ENCODE data around the gene OPTN.
"Not testable (repeated sequence)": the region's sequence is repeated elsewhere in the genome, so short reads cannot be mapped to it uniquely, and the experiment has no call there.

The OPTN gene

GRCh38 chr10:13074563-13075451 lies 25.2 kb upstream of the OPTN start:
- in situ Hi-C loops (cut with HindIII; ENCODE audit: low pct_unique_long_range_greater_than_20kb, low sequenced_read_pairs), result no loop called here
- peak; percentile 78 to 80 for DNase-seq (ENCODE audit: low read depth in 1 of 2, low spot score in 1 of 2)
- no peak for TF ChIP-seq JUND (IDR thresholded peaks at IDR 0.05; ENCODE audit: low read depth)

DNA sequence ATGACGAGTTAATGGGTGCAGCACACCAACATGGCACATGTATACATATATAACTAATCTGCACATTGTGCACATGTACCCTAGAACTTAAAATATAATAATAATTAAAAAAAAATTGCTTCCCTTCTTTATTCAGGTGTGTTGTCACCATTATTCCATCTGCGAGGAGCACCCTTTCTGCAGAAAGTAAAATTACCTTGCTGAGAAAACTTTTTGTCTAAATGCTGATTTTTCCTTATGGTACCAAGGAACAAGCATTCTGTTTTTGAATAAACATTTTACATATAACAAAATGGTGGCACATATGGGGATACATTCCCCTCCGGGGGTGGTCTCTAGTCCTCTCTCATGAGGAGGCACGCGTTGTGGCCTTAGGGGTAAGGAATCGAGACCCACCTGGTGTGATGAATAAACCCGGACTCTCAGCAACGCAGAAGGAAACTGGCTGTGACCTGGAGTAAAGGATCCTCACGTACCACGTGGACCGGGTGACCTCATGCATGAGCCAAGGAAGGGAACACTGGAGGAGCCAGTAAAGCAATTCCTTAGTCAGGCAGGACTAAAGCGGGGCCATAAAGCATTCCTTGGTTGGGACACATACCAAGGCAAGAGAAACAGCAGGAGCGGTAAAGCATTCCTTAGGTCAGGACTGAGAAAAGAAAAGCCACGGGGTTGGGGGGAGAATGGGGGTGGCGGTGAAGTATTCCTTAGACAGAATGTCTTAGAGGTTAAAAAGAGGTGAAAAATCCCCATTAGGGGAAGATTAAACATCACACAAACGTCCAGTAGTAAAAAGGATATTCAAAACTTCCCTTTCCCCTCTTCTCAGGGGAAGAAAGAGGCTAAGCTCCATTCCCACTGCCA lies 20.8 kb upstream of the OPTN start:
- no peak for DNase-seq (ENCODE audit: low read depth in 1 of 2, low spot score in 1 of 2)
- in situ Hi-C loops (cut with HindIII; ENCODE audit: low pct_unique_long_range_greater_than_20kb, low sequenced_read_pairs), result no loop called here
- TF ChIP-seq JUND (IDR thresholded peaks at IDR 0.05; ENCODE audit: low read depth), result no peak

- TF ChIP-seq JUND (IDR thresholded peaks at IDR 0.05; ENCODE audit: low read depth), result no peak
- in situ Hi-C loops (cut with HindIII; ENCODE audit: low pct_unique_long_range_greater_than_20kb, low sequenced_read_pairs), result no loop called here
- no peak for DNase-seq (ENCODE audit: low read depth in 1 of 2, low spot score in 1 of 2)
Observed at GRCh38 chr10:13079776-13080050, 20.2 kb upstream of the OPTN start.

- no peak for TF ChIP-seq JUND (IDR thresholded peaks at IDR 0.05; ENCODE audit: low read depth)
- in situ Hi-C loops (cut with HindIII; ENCODE audit: low pct_unique_long_range_greater_than_20kb, low sequenced_read_pairs), result no loop called here
- no peak for DNase-seq (ENCODE audit: low read depth in 1 of 2, low spot score in 1 of 2)
Observed at GRCh38 chr10:13080643-13081042, 19.3 kb upstream of the OPTN start.

GRCh38 chr10:13083700-13084099 lies 16.3 kb upstream of the OPTN start:
- DNase-seq (ENCODE audit: low read depth in 1 of 2, low spot score in 1 of 2); in situ Hi-C loops (cut with HindIII; ENCODE audit: low pct_unique_long_range_greater_than_20kb, low sequenced_read_pairs): not testable (repeated sequence)

- in situ Hi-C loops (cut with HindIII; ENCODE audit: low pct_unique_long_range_greater_than_20kb, low sequenced_read_pairs), result no loop called here
- DNase-seq (ENCODE audit: low read depth in 1 of 2, low spot score in 1 of 2), result no peak
- no peak for TF ChIP-seq JUND (IDR thresholded peaks at IDR 0.05; ENCODE audit: low read depth)
Observed at GRCh38 chr10:13086056-13086455, 13.9 kb upstream of the OPTN start.

- no peak for DNase-seq (ENCODE audit: low read depth in 1 of 2, low spot score in 1 of 2)
- in situ Hi-C loops (cut with HindIII; ENCODE audit: low pct_unique_long_range_greater_than_20kb, low sequenced_read_pairs), result no loop called here
- no peak for TF ChIP-seq JUND (IDR thresholded peaks at IDR 0.05; ENCODE audit: low read depth)
Observed at GRCh38 chr10:13087601-13087985, 12.4 kb upstream of the OPTN start.

GRCh38 chr10:13087986-13088618 lies 11.9 kb upstream of the OPTN start:
- in situ Hi-C loops (cut with HindIII; ENCODE audit: low pct_unique_long_range_greater_than_20kb, low sequenced_read_pairs), result no loop called here
- no peak for TF ChIP-seq JUND (IDR thresholded peaks at IDR 0.05; ENCODE audit: low read depth)
- no peak for DNase-seq (ENCODE audit: low read depth in 1 of 2, low spot score in 1 of 2)

GRCh38 chr10:13089345-13089744 lies 10.6 kb upstream of the OPTN start:
- no peak for TF ChIP-seq JUND (IDR thresholded peaks at IDR 0.05; ENCODE audit: low read depth)
- DNase-seq (ENCODE audit: low read depth in 1 of 2, low spot score in 1 of 2), result no peak
- in situ Hi-C loops (cut with HindIII; ENCODE audit: low pct_unique_long_range_greater_than_20kb, low sequenced_read_pairs), result no loop called here

GRCh38 chr10:13090289-13090688 lies 9.7 kb upstream of the OPTN start:
- DNase-seq (ENCODE audit: low read depth in 1 of 2, low spot score in 1 of 2), result no peak
- in situ Hi-C loops (cut with HindIII; ENCODE audit: low pct_unique_long_range_greater_than_20kb, low sequenced_read_pairs), result no loop called here
- no peak for TF ChIP-seq JUND (IDR thresholded peaks at IDR 0.05; ENCODE audit: low read depth)

GRCh38 chr10:13091801-13092200 lies 8.2 kb upstream of the OPTN start:
- DNase-seq (ENCODE audit: low read depth in 1 of 2, low spot score in 1 of 2), result no peak
- in situ Hi-C loops (cut with HindIII; ENCODE audit: low pct_unique_long_range_greater_than_20kb, low sequenced_read_pairs), result no loop called here
- no peak for TF ChIP-seq JUND (IDR thresholded peaks at IDR 0.05; ENCODE audit: low read depth)

GRCh38 chr10:13092291-13093102 lies 7.5 kb upstream of the OPTN start:
- in situ Hi-C loops (cut with HindIII; ENCODE audit: low pct_unique_long_range_greater_than_20kb, low sequenced_read_pairs), result no loop called here
- no peak for TF ChIP-seq JUND (IDR thresholded peaks at IDR 0.05; ENCODE audit: low read depth)
- DNase-seq (ENCODE audit: low read depth in 1 of 2, low spot score in 1 of 2), result no peak

DNA sequence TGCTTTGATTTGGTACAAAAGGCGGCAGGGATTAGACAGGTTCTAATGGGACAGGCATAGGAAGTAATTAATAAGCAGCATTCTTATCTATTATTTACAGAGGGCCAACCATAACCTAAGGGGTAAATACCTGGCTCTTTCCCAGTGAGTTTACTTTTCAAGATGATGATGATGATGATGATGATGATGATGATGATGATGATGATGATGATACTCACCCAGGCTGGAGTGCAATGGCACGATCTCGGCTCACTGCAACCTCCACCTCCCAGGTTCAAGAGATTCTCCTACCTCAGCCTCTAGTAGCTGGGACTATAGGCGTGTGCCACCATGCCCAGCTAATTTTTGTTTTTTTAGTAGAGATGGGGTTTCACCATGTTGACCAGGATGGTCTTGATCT lies 5.9 kb upstream of the OPTN start:
- in situ Hi-C loops (cut with HindIII; ENCODE audit: low pct_unique_long_range_greater_than_20kb, low sequenced_read_pairs), result not testable (repeated sequence)

More for the DNA sequence above, 5.9 kb upstream of the OPTN start:
- not testable (repeated sequence) for DNase-seq (ENCODE audit: low read depth in 1 of 2, low spot score in 1 of 2)

Measured in T47D (cell line).